ENCODE results near the gene IFI30.

IFI30 gene

GRCh38 chr19:18170714-18171255 lies 2.8 kb upstream of the IFI30 start:
- DNase-seq (ENCODE audit: low read depth in 1 of 2, low spot score in 1 of 2): no peak

DNA sequence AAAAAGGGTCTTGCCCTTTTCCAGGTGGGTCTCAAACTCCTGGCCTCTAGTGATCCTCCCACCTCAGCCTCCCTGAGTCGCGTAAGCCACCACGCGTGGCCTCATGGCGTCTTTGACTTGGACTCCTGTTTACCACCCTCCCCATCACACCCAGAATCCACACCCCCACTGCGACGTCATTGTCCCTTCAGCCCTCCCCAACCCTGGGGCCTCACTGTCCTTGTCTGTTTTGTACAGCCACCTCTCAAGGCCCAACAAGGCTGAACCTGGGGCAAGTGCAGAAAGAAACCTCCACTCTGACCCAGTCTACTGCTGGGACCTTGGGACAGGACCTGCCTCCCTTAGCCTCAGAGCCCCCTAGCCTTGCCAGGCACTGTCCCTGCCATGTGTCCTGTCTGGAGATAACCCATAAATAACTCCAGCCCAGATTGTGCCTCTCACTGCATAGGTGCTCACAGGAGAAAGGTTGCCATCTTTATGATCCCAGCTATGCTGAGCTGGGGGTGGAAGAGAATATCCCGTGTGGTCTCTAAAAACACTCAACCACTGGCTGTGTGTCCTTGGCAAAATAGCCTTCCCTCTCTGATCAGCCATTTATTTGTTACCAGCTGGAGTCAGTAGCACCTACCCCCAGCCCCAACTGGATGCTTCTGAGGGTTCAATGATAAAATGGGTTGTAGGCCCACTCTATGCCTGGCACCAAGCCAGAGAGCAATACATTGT lies 1.8 kb upstream of the IFI30 start:
- DNase-seq (ENCODE audit: low read depth in 1 of 2, low spot score in 1 of 2): no peak

- no peak for DNase-seq (ENCODE audit: low read depth in 1 of 2, low spot score in 1 of 2)
Observed at GRCh38 chr19:18172331-18173053, 1.1 kb upstream of the IFI30 start.

DNA sequence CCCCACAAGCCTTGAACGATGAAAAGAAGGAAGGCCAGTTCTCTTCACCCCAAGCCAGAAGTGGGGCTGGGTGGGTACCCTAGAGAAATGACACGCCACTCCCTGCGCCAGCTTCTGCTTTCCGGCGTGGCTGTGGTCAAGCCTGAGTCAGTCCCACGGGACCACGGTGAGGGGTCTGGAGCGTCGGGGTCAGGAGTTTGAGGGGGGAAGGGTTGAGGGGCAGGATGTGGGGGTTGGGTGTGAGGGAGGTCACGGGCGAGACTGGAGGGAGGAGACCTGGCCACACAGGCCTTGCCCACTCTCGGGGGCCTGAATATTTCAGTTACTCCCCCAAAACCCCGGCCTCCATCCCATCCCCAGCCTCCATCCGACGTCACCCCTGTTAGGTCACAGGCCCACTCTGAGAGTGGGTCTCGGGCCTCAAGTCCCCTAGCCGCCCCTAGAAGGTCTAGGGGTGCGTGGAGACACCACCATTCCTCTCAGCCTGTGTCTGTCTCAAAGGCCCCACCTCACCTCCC lies 500 bp upstream of the IFI30 start:
- no peak for DNase-seq (ENCODE audit: low read depth in 1 of 2, low spot score in 1 of 2)

DNA sequence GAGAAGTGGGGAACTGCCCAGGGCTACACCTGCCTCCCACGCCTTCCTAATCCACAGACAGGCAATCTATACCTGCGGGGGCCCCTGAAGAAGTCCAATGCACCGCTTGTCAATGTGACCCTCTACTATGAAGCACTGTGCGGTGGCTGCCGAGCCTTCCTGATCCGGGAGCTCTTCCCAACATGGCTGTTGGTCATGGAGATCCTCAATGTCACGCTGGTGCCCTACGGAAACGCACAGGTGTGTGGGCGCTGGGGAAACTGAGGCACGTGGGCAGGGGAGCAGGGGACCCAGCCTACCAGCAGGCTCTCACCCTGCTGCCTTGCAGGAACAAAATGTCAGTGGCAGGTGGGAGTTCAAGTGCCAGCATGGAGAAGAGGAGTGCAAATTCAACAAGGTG lies 1.4 kb downstream of the IFI30 start:
- no peak for DNase-seq (ENCODE audit: low read depth in 1 of 2, low spot score in 1 of 2)

DNA sequence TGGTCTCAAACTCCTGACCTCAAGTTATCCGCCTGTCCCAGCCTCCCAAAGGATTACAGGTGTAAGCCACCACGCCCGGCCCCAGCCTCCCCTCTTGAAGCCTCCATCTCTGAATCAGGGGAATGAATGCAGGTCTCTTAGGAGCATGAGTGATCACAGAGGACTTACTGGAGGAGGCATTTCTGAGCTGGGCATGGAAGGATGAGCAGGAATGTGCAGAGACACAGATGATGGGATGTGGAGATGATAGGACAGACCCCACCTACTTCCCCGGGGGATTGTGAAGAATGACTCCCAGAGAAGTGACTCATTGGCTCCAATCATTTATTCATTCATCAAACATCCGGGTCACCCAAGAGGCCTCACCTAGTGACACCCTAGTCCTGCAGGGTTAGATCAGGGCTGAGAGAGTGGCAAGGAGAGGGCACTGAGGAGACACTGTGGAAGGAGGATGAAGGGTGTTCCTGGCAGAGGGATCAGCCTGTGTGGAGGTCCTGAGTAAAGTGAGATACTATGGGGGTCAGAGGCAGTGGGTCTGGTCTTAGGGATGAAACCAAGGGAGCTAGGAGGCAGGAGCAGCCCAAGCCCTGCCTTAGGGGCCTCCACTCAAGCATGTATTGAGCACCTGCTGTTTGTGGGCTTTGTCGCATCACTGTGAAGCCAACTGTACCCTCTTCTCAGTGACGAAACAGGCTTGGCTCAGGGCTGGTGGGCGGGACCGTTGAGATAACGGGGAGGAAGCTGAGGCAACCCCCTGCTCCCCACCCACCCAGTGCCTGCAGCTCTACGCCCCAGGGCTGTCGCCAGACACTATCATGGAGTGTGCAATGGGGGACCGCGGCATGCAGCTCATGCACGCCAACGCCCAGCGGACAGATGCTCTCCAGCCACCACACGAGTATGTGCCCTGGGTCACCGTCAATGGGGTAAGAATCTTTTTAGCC lies 3.0 kb downstream of the IFI30 start:
- no peak for DNase-seq (ENCODE audit: low read depth in 1 of 2, low spot score in 1 of 2)

DNA sequence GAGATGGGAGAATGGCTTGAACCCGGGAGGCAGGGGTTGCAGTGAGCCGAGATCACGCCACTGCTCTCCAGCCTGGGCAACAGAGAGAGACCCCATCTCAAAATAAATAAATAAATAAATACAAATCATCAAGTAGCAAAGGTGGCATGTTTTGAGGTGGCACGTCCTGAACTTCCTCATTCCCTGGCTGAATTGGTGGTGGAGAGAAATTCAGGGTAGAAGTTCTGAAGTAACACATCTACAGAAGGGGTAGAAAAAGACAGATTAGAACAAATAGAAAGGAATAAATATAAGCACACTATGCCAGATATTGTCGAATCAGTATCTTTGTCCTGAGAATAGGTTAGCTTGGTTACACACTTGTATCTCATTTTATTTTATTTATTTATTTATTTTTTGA lies 6.3 kb downstream of the IFI30 start:
- DNase-seq (ENCODE audit: low read depth in 1 of 2, low spot score in 1 of 2): no peak

GRCh38 chr19:18183529-18183928 lies 9.9 kb downstream of the IFI30 start:
- DNase-seq (ENCODE audit: low read depth in 1 of 2, low spot score in 1 of 2): no peak

DNA sequence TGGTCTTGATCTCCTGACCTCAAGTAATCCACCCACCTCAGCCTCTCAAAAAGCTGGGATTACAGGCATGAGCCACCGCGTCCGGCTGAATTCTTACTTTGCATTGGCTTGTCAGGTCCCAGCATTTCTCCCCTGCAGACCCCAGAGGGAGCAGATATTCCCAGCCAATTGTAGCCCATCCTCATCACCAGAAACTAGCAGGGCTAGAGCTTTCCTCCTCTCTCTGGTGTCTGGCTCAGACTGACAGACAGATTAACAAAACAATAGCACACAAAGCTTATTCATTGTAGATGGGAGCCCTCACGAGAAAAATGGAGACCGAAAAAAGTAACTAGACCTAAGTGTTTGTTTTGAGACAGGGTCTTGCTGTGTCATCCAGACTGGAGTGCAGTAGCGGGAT lies 11.9 kb downstream of the IFI30 start:
- no peak for DNase-seq (ENCODE audit: low read depth in 1 of 2, low spot score in 1 of 2)

- no peak for DNase-seq (ENCODE audit: low read depth in 1 of 2, low spot score in 1 of 2)
Observed at GRCh38 chr19:18190278-18190677, 16.7 kb downstream of the IFI30 start.

GRCh38 chr19:18191640-18192062 lies 18.0 kb downstream of the IFI30 start:
- DNase-seq (ENCODE audit: low read depth in 1 of 2, low spot score in 1 of 2): no peak

DNA sequence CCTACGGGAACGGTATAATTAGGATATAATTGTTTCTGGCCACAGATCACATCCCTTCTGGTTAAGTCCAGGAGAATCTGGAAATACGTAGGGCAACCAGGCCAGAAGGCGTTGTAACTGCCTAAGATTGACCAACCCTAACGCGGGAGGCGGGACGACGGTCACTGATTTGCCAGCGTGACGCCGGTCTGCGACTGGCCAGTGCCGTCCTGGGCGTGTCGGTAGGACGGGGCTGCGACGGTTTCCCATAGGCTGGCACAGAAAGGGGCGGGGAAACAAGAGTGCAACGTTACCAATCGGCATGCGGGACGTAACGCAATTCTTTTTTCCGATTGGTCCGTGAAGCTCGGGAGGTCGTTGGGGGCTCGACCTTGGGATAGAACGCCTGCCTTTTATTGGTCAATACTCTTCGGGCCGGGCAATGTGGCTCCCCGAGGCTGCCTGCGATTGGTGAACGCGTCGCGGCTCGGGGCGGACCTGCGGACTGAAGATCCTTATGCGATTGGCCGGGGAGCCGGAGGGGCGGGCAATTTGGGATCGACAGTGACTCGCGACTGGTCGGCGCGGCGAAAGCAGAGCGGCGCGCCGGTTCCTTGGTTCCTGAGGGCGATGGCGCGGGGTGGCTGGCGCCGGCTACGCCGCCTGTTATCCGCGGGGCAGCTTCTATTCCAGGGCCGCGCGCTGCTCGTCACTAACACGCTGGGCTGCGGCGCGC lies 19.2 kb downstream of the IFI30 start, which contains the start of gene MPV17L2:
Gene MPV17L2, plus strand, starts transcription at position 546 of the 715 bp plus-strand sequence. Its CDS starts 64 bp downstream, at position 610.
- DNase-seq (ENCODE audit: low read depth in 1 of 2, low spot score in 1 of 2): peak; percentile 86 to 99

DNA sequence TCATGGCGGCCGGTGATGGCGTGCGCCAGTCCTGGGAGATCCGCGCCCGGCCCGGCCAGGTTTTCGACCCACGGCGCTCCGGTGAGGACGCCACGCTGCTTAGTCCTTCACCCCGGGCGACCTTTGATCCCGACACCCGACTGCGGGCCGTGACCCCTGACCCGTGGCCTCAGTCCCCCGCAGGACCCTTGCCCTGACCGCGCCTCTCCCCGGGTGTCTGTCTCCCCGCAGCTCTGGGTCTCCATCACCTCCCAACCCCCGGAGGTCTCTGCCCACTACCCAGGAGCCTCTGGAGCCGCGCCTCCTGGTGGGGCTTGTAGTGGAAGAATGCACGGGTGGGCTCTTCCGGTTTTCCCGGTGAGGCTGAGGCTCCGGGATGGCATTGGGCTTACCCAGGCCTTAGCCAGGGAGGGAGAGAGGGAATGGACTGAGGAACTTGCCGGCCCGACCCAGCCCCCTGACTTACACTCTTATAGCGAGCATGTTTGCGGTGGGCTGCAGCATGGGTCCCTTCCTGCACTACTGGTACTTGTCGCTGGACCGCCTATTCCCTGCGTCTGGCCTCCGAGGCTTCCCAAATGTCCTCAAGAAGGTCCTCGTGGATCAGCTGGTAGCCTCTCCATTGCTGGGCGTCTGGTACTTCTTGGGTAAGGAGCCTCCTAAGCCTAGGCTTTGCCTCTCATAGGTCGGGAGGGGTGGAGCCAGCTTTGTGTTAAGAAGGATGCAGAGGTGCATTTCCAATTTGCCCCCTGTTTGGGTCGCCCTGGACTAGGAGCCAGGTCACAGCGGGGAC lies 20.0 kb downstream of the IFI30 start:
- no peak for DNase-seq (ENCODE audit: low read depth in 1 of 2, low spot score in 1 of 2)

DNA sequence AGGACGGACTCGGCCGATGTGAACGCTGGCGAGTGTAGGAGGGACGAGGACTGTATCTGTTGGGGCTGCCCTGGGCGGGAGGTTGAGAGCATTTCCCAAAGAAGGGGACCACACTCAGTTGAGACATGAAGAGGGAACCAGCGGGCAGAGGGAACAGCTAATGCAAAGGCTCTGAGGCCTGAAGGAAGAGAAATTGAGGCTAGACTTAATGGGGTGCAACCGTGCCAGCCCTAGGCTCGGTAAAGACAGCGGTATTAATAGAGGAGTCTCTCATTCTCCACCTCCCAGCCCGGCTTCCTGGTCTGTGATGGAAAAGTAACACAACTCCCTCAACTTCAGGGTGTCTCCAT lies 20.5 kb downstream of the IFI30 start:
- no peak for DNase-seq (ENCODE audit: low read depth in 1 of 2, low spot score in 1 of 2)

DNA sequence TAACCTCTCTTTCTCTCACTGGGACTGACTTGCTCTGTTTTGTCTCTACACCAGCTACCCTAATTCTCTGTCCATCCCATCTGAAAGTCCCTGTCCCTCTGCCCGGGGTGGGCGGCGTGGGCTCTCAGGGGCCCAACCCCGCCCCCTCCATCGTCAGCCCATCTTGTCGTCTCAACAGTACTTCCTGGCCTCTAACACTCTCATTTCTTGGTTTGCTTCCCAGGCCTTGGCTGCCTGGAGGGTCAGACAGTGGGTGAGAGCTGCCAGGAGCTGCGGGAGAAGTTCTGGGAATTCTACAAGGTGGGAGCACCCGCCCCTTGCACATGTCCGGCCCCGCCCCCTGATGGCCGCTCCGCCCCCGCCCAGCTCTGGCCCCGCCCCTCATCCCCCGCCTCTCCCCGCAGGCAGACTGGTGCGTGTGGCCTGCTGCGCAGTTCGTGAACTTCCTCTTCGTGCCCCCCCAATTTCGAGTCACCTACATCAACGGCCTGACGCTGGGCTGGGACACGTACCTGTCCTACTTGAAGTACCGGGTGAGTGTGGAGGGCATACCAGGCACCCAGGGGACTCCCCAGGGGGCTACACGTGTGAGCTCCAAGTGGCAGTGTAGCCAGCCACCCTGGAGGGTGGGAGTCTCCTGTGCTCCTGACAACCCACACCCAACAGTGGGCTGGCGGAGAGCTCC lies 21.1 kb downstream of the IFI30 start:
- DNase-seq (ENCODE audit: low read depth in 1 of 2, low spot score in 1 of 2): no peak

- no peak for DNase-seq (ENCODE audit: low read depth in 1 of 2, low spot score in 1 of 2)
Observed at GRCh38 chr19:18196511-18196845, 22.9 kb downstream of the IFI30 start.

DNA sequence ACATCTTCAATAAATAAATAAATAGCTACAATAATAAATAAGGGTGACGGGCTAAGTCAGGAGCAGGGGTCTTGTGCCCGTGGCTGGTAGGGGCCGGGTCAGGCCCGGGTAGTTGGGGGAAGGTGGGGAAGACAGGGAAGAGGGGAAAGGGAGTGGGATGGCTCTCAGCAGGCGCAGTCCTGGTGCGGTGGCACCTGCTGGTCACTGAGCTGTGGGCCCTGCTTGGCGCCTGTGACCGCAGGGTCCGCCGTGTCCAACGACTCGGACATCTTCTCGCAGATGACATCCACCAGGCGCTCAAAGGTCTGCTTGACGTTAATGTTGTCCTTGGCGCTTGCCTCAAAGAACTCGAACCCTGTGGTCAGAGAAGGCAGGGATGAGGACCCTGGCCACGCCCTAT lies 23.7 kb downstream of the IFI30 start:
- DNase-seq (ENCODE audit: low read depth in 1 of 2, low spot score in 1 of 2): no peak

DNA sequence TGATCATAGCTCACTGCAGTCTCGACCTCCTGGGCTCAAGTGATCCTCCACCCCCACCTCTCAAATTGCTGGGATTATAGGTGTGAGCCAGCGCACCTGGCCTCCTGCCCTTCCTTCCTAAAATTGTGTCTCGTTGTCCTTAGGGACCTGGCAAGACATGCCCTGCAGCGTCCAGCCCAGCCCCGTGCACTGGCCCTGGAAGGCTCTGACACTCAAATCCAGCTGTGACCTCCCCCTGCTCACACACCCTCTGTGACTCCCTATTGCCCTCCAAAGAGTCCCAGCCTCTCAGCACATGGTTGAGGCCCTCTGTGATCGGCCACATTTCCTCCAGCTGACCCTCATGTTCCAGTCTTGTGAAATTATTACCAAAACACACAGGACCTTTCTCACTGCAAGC lies 24.3 kb downstream of the IFI30 start:
- DNase-seq (ENCODE audit: low read depth in 1 of 2, low spot score in 1 of 2): no peak

DNA sequence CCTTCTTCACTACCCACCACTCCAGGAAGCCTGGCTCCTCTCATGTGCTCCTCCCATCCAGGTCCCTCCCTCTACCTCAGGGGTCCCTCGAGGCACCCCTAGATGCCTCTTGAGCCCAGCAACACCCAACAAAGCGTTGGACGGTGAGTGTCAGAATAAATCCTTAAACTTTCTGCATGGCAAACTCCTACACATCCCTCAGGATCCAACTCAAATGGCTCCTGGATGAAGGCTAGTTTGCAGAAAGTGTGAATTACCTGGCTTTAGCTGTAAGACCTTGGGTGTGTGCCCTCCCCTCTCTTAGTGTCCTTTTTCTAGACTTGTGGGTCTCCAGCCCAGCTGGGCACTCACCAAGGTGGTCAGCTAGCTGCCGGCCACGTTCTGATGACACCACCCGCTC lies 24.8 kb downstream of the IFI30 start:
- DNase-seq (ENCODE audit: low read depth in 1 of 2, low spot score in 1 of 2): no peak
